Uterus (tissue), 2 donors: ENCODE measurements around the gene BCOR.

Experiments
- POLR2A ChIP-seq, 2 donors: fragments of 450-650 bp; IDR thresholded peaks; one replicate each; pipeline ENCODE4 v1.6.1; 2016; ENCODE audit warnings: antibody characterized with exemption in 2 of 2, mild to moderate bottlenecking in 1 of 2, moderate library complexity in 1 of 2
- TF ChIP-seq, protein P1 (sequence below), 4 experiments: fragments of 200-600 bp in 2 of 4; fragments of 450-650 bp in 2 of 4; sonication (generic) in 2 of 4; IDR thresholded peaks; one replicate each; pipeline ENCODE4 v1.5.1; 2016 to 2019; ENCODE audit warnings: antibody characterized with exemption in 4 of 4, mild to moderate bottlenecking in 2 of 4, moderate library complexity in 1 of 4

DNA sequence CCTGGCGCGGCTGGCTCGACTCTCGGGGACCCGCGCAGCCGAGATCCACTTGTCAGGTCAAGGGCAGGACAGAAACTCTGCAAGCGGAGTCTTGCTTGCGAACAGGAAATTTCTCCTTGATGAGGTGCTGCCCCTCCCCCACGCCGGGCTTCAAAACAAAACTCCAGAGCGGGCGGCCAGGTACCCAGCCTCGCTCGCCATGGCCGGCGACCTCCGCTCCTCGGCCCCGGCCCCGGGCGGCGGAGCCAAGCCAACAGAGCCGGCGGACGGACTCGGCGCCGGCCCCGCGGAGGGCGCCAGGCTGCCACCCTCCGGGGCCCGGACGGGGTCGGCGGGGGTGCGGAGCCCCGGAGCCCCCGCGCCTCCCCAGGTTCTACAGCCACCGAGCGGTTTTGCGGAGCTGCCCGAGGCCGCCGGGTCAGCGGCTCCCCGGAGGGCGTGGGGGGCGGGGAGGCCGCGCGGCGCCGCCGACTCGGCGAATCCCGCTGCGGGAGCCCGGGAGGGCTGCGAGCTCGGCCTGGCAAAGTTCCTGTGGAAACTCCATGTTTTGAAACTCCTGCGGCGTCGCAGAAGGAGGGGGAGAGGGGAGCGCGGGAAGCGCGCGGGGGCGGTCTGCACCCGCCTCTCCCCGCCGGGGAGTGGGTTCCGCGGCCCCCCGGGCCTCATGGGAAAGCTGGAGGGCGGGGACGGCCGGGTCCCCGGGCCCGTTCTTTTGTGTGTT lies 11.7 kb upstream of the BCOR start:
- TF ChIP-seq, protein P1, sequence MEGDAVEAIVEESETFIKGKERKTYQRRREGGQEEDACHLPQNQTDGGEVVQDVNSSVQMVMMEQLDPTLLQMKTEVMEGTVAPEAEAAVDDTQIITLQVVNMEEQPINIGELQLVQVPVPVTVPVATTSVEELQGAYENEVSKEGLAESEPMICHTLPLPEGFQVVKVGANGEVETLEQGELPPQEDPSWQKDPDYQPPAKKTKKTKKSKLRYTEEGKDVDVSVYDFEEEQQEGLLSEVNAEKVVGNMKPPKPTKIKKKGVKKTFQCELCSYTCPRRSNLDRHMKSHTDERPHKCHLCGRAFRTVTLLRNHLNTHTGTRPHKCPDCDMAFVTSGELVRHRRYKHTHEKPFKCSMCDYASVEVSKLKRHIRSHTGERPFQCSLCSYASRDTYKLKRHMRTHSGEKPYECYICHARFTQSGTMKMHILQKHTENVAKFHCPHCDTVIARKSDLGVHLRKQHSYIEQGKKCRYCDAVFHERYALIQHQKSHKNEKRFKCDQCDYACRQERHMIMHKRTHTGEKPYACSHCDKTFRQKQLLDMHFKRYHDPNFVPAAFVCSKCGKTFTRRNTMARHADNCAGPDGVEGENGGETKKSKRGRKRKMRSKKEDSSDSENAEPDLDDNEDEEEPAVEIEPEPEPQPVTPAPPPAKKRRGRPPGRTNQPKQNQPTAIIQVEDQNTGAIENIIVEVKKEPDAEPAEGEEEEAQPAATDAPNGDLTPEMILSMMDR (IDR thresholded peaks at IDR 0.05): no peak
- TF ChIP-seq POLR2A (IDR thresholded peaks at IDR 0.05): no peak
